ENCODE results near the gene PI16. TPM values are rescaled to one million over a fixed set of nuclear protein-coding genes. Genes with fewer than 3 reads are reported as not detected.

The PI16 gene
- total and polyA plus RNA-seq, 2 experiments from 2014 or later = 0.50 TPM; not detected in 1

- no peak overlapping the region for H3K4me3 Mint-ChIP-seq
- H3K79me2 ChIP-seq (replicated peaks; ENCODE audit: insufficient read depth) = no peaks in the 10 kb centered on the region
- ATAC-seq (no peak), DNase-seq (ENCODE audit: low spot score) (no peak)
- no peaks in the 10 kb centered on the region for H3K36me3 ChIP-seq (ENCODE audit: insufficient read depth)
- H3K9me3 Mint-ChIP-seq = no peaks in the 10 kb centered on the region
- H3K36me3 Mint-ChIP-seq (ENCODE audit: low read depth) = no peaks in the 10 kb centered on the region
- 0 out of 2 replicates have a peak, but pooled peaks cover 3% of the 10 kb centered on the region for H3F3A ChIP-seq (replicated peaks; ENCODE audit: low read depth)
- H3K27me3 Mint-ChIP-seq (ENCODE audit: insufficient read depth, low read depth, poor library complexity) = peaks cover 2% of the 10 kb centered on the region
- H3K27ac Mint-ChIP-seq = no peak overlapping the region
- H3K4me1 ChIP-seq (ENCODE audit: insufficient read depth) = peaks cover 16% of the 10 kb centered on the region
- H3K27me3 ChIP-seq (ENCODE audit: insufficient read depth) = no peaks in the 10 kb centered on the region
- H3K4me3 ChIP-seq = no peak overlapping the region
- no peaks in the 10 kb centered on the region for H4K20me1 ChIP-seq (replicated peaks; ENCODE audit: insufficient read depth)
- peaks cover 18% of the 10 kb centered on the region for H3K4me1 Mint-ChIP-seq
- H2AFZ ChIP-seq = no peak overlapping the region
- no peak overlapping the region for H3K27ac ChIP-seq (ENCODE audit: low read depth)
- H3K4me2 ChIP-seq = no peak overlapping the region
- H3K9me2 ChIP-seq (ENCODE audit: insufficient read depth) = no peaks in the 10 kb centered on the region
- TF ChIP-seq EZH2phosphoT487 (IDR thresholded peaks at IDR 0.05; ENCODE audit: unreplicated experiment) = no peak
- TF ChIP-seq JUNB (IDR thresholded peaks at IDR 0.05; ENCODE audit: unreplicated experiment) = no peak
- no peak for TF ChIP-seq STAT1 (IDR thresholded peaks at IDR 0.05; ENCODE audit: unreplicated experiment)
- no peak for TF ChIP-seq POLR2AphosphoS5 (IDR thresholded peaks at IDR 0.05; ENCODE audit: low read depth)
- TF ChIP-seq NANOG (IDR thresholded peaks at IDR 0.05; ENCODE audit: borderline replicate concordance) = no peak
- no peak for TF ChIP-seq ZNF114 (CRISPR knock-in tag; IDR thresholded peaks at IDR 0.05)
- TF ChIP-seq, protein P1, sequence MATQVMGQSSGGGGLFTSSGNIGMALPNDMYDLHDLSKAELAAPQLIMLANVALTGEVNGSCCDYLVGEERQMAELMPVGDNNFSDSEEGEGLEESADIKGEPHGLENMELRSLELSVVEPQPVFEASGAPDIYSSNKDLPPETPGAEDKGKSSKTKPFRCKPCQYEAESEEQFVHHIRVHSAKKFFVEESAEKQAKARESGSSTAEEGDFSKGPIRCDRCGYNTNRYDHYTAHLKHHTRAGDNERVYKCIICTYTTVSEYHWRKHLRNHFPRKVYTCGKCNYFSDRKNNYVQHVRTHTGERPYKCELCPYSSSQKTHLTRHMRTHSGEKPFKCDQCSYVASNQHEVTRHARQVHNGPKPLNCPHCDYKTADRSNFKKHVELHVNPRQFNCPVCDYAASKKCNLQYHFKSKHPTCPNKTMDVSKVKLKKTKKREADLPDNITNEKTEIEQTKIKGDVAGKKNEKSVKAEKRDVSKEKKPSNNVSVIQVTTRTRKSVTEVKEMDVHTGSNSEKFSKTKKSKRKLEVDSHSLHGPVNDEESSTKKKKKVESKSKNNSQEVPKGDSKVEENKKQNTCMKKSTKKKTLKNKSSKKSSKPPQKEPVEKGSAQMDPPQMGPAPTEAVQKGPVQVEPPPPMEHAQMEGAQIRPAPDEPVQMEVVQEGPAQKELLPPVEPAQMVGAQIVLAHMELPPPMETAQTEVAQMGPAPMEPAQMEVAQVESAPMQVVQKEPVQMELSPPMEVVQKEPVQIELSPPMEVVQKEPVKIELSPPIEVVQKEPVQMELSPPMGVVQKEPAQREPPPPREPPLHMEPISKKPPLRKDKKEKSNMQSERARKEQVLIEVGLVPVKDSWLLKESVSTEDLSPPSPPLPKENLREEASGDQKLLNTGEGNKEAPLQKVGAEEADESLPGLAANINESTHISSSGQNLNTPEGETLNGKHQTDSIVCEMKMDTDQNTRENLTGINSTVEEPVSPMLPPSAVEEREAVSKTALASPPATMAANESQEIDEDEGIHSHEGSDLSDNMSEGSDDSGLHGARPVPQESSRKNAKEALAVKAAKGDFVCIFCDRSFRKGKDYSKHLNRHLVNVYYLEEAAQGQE (IDR thresholded peaks at IDR 0.05; ENCODE audit: unreplicated experiment) = no peak
- TF ChIP-seq, protein P2, sequence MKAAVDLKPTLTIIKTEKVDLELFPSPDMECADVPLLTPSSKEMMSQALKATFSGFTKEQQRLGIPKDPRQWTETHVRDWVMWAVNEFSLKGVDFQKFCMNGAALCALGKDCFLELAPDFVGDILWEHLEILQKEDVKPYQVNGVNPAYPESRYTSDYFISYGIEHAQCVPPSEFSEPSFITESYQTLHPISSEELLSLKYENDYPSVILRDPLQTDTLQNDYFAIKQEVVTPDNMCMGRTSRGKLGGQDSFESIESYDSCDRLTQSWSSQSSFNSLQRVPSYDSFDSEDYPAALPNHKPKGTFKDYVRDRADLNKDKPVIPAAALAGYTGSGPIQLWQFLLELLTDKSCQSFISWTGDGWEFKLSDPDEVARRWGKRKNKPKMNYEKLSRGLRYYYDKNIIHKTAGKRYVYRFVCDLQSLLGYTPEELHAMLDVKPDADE (IDR thresholded peaks at IDR 0.05) = no peak
- no peak for TF ChIP-seq CREB1 (CRISPR knock-in tag; IDR thresholded peaks at IDR 0.05; ENCODE audit: low read depth)
- TF ChIP-seq, protein P3, sequence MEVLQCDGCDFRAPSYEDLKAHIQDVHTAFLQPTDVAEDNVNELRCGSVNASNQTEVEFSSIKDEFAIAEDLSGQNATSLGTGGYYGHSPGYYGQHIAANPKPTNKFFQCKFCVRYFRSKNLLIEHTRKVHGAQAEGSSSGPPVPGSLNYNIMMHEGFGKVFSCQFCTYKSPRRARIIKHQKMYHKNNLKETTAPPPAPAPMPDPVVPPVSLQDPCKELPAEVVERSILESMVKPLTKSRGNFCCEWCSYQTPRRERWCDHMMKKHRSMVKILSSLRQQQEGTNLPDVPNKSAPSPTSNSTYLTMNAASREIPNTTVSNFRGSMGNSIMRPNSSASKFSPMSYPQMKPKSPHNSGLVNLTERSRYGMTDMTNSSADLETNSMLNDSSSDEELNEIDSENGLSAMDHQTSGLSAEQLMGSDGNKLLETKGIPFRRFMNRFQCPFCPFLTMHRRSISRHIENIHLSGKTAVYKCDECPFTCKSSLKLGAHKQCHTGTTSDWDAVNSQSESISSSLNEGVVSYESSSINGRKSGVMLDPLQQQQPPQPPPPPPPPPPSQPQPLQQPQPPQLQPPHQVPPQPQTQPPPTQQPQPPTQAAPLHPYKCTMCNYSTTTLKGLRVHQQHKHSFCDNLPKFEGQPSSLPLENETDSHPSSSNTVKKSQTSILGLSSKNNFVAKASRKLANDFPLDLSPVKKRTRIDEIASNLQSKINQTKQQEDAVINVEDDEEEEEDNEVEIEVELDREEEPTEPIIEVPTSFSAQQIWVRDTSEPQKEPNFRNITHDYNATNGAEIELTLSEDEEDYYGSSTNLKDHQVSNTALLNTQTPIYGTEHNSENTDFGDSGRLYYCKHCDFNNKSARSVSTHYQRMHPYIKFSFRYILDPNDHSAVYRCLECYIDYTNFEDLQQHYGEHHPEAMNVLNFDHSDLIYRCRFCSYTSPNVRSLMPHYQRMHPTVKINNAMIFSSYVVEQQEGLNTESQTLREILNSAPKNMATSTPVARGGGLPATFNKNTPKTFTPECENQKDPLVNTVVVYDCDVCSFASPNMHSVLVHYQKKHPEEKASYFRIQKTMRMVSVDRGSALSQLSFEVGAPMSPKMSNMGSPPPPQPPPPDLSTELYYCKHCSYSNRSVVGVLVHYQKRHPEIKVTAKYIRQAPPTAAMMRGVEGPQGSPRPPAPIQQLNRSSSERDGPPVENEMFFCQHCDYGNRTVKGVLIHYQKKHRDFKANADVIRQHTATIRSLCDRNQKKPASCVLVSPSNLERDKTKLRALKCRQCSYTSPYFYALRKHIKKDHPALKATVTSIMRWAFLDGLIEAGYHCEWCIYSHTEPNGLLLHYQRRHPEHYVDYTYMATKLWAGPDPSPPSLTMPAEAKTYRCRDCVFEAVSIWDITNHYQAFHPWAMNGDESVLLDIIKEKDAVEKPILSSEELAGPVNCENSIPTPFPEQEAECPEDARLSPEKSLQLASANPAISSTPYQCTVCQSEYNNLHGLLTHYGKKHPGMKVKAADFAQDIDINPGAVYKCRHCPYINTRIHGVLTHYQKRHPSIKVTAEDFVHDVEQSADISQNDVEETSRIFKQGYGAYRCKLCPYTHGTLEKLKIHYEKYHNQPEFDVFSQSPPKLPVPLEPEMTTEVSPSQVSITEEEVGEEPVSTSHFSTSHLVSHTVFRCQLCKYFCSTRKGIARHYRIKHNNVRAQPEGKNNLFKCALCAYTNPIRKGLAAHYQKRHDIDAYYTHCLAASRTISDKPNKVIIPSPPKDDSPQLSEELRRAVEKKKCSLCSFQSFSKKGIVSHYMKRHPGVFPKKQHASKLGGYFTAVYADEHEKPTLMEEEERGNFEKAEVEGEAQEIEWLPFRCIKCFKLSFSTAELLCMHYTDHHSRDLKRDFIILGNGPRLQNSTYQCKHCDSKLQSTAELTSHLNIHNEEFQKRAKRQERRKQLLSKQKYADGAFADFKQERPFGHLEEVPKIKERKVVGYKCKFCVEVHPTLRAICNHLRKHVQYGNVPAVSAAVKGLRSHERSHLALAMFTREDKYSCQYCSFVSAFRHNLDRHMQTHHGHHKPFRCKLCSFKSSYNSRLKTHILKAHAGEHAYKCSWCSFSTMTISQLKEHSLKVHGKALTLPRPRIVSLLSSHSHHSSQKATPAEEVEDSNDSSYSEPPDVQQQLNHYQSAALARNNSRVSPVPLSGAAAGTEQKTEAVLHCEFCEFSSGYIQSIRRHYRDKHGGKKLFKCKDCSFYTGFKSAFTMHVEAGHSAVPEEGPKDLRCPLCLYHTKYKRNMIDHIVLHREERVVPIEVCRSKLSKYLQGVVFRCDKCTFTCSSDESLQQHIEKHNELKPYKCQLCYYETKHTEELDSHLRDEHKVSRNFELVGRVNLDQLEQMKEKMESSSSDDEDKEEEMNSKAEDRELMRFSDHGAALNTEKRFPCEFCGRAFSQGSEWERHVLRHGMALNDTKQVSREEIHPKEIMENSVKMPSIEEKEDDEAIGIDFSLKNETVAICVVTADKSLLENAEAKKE (CRISPR knock-in tag; IDR thresholded peaks at IDR 0.05) = no peak
- no peak for TF ChIP-seq ZNF331 (CRISPR knock-in tag; IDR thresholded peaks at IDR 0.05; ENCODE audit: low read depth)
- TF ChIP-seq, protein P4, sequence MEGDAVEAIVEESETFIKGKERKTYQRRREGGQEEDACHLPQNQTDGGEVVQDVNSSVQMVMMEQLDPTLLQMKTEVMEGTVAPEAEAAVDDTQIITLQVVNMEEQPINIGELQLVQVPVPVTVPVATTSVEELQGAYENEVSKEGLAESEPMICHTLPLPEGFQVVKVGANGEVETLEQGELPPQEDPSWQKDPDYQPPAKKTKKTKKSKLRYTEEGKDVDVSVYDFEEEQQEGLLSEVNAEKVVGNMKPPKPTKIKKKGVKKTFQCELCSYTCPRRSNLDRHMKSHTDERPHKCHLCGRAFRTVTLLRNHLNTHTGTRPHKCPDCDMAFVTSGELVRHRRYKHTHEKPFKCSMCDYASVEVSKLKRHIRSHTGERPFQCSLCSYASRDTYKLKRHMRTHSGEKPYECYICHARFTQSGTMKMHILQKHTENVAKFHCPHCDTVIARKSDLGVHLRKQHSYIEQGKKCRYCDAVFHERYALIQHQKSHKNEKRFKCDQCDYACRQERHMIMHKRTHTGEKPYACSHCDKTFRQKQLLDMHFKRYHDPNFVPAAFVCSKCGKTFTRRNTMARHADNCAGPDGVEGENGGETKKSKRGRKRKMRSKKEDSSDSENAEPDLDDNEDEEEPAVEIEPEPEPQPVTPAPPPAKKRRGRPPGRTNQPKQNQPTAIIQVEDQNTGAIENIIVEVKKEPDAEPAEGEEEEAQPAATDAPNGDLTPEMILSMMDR (conservative IDR thresholded peaks at IDR 0.05; ENCODE audit: low read depth in 2 of 2) = no peak
- TF ChIP-seq EZH2 (IDR thresholded peaks at IDR 0.05; ENCODE audit: low read depth, unreplicated experiment) = no peak
Observed at GRCh38 chr6:36953931-36954261, 642 bp upstream of the PI16 start.

All from GM23338 (cell line).